ENCODE results near the gene STUM.

- TF ChIP-seq POLR2A (IDR thresholded peaks at IDR 0.05): no peak
- TF ChIP-seq, protein P1, sequence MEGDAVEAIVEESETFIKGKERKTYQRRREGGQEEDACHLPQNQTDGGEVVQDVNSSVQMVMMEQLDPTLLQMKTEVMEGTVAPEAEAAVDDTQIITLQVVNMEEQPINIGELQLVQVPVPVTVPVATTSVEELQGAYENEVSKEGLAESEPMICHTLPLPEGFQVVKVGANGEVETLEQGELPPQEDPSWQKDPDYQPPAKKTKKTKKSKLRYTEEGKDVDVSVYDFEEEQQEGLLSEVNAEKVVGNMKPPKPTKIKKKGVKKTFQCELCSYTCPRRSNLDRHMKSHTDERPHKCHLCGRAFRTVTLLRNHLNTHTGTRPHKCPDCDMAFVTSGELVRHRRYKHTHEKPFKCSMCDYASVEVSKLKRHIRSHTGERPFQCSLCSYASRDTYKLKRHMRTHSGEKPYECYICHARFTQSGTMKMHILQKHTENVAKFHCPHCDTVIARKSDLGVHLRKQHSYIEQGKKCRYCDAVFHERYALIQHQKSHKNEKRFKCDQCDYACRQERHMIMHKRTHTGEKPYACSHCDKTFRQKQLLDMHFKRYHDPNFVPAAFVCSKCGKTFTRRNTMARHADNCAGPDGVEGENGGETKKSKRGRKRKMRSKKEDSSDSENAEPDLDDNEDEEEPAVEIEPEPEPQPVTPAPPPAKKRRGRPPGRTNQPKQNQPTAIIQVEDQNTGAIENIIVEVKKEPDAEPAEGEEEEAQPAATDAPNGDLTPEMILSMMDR (IDR thresholded peaks at IDR 0.05): no peak
Measured at GRCh38 chr1:226597616-226598454, 49.3 kb downstream of the STUM start.

All from upper lobe of left lung (tissue), 4 donors.